Stimulated activated CD4-positive, alpha-beta T cell treated with anti-CD3 and anti-CD28 coated beads, Interleukin-12 subunit alpha, Interleukin-12 subunit beta, amount 100 ng/mL, for 48 hours (primary cell): ENCODE results near the gene TRIB2.

Experiments used
- DNase-seq, 3 donors: peaks; one replicate each; pipeline ENCODE4 v3.0.0-alpha.2; 2020; ENCODE audit warnings: low read depth in 2 of 3, low spot score in 1 of 3

TRIB2 gene

DNA sequence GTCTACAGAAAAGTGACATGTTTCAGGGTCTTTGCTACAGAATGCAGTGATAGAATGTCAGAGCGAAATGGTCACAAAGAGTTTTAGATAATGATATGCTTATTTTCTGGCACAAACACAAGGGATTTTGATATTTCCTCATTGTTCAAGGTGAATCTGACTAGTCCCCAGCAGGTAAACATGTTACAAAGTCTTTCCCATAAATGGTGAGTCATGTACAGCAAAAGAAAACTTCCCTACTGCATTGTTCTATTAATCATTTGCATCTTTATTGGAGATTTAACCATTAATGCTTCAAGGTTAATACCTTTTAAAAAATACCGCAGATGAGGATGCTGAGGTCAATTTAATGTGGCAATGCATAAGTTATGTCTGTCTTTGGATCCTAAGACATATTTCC, 19.1 kb upstream of the TRIB2 start:
- no peak for DNase-seq

DNA sequence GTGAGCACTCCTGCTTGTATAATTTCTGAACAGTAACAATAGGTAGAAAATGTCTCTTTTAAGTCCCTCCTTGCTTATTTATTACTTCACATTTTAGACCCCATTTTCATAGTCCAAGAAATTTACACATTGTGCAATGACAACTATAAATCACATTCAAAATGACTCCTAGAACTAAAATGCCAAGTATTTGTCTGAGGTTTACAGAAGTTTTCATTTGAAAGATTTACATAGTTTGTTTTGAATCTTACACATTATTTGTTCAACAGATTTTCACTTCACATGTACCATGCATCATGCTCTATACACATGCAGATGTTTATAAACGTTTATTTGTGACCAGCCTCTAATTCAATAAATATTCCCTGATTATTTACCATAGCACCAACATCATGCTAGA, 15.7 kb upstream of the TRIB2 start:
- no peak for DNase-seq

DNA sequence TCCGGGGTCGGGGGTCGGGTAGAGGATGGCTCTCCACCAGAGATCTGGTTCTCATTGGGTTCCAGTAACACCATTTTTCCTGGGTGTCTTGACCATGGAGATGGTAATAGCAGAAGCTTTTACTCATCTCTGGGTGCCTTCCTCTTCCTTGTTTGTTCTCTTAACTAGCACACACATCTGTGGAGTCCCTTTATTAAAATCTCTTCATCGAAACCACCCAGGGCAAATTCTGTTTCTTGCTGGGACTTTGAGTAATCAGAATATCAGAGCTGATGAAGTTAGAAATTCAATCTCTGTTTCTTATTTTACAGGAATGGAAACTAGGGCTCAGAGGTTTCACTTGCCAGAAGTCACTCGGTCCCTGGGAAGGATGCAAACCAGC, 15.0 kb upstream of the TRIB2 start:
- no peak for DNase-seq

DNA sequence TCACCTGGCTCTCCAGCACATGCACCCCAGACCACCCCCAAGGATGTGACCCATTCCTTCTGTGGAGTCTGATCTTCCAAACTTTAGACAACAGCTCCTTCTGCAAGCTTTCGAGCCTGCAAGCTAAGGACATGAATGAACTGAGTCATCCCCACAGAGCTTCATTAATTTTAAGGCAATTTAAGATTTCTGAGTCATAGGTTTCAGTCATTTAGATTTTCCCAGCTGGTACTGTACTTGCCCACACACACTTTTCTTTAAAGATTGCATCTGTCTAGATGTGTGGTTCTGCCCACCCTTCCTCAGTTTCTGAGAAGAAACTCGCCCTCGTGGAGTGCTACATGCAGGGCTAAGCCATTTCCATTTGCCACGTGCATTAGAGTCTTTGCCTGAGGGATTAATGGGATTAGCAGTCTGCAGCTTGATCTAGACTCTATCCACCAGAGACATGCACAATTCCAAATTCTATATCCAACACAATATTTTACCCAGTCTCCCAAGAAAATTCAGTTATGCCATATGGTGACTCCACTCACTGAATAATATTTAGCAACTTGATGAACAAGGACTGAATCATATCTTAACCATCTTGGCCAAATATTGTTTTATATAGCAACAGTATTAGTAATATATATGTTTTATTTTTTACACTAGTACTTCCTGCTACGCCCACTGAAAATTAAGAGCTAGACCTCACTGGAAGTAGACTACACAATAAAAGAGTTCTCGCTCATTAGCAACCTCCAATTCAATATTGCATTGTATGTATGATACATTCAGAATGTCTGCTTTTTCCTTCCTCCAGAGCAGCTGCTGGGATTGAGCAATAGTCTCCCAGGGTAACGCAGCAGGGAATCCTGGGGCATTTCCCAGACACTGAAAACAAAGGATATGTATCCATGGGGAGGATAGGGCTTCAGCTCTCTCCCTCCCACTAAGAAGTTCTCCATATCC, 14.3 kb upstream of the TRIB2 start:
- DNase-seq, result no peak

DNA sequence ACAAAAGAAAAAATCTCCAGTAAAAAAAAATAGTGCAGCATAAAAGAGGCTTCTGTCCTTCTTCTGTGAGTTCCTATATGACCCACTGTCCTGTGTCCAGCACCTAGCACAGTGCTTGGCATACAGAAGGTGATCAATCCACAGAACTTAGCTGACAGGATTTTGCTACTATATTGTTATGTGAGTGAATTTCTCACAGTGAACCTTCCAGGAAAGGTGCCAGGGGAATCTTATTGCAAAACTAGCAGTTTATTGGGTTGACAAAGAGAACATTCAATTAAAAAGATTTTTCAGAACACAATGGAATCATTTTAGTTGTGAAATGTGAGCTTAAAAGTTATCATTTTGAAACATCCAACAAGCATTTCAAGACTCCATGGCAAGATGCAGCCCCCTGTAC, 12.4 kb upstream of the TRIB2 start:
- no peak for DNase-seq

DNA sequence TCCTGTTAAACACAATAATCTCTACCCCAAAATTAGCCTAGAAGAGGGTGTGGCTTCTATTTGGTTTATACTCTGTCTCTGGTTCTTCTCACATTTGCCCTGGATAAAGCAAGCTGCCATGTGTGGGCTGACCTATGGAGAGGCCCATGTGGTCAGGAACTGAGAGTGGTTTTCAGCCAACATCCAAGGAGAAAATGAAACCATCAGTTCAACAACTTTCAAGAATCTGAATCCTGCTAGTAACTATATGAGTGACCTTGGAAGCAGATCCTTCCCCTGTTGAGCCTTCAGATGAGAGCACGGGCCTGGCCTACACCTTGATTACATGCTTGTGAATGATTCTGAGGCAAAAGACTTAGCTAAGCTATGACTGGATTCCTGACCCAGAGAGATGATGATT, 11.5 kb upstream of the TRIB2 start:
- DNase-seq, result no peak

DNA sequence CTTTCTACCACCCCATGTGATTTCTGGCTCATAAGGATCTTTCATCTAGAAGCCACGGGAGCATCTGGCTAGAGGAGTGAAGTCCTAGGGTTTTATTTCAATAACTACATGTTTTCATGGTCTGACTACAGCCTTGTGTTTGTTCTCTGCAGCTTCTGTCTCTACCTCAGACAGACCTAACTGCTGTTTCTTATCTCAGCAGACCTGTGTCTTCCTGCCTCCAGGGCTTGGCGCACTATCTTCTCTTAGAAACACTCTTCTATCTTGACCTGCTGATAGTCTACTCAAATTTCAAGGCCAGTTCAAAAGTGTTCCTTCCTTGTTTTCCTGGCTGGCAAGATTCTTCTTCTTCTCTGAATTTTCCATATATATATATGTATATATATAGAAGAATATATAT, 11.0 kb upstream of the TRIB2 start:
- no peak for DNase-seq

DNA sequence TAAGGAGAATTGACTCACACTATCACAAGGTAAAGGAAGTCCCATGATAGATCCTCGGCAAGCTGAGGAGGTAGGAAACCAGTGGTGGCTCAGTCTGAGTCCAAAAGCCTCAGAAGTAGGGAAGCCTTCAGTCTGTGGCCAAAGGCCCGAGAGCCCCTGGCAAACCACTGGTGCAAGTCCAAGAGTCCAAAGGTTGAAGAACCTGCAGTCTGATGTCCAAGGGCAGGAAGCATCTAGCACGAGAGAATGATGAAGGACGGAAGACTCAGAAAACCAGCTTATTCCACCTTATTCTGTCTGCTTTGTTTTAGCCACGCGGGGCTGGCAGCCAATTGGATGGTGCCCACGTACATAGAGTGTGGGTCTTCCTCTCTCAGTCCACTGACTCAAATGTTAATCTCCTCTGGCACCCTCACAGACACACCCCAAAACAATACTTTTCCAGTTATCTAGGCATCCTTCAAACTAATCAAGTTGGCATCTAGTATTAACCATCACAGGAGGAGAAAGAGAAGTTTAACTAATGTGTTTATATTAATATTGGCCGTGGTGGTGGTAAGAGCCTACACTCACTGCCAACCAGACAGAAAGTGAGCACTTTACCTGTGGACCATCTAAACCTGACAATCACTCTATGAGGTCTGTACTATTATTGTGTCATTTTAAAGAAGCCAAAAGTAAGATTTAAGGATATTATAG, 8.1 kb upstream of the TRIB2 start:
- no peak for DNase-seq

DNA sequence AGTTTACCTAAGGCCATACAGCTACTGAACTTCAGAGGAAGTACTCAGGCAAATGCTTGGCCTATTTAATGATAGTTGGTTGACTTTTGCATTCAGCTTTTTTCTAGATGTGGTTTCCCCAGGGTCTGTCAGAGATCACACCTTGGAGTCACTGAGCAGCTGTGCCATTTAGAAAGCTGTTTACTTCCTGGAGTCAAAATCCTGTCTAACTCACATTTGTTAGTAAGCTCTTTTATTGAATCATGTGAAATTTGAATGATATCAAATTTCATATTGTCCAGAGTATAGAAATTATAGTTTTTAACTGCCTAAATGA, 7.6 kb upstream of the TRIB2 start:
- no peak for DNase-seq

DNA sequence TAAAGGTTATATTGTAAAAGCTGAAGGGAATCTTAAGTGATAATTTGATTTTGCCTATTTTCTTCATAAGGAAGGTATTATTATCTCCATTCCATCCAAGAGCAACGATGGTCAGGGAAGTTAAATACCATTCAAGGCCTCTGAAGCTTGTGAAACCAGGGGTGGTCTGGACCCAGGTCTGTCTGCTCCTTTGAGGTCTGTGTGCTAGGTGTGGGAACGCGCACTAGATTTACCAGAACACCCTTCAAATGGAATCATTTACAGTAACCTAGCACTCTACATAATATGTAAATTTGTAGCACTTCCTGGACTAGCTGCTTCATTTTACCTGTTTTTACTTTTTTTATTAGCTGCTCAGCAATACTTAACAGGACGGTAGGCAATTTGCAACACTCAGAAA, 6.4 kb upstream of the TRIB2 start:
- no peak for DNase-seq

DNA sequence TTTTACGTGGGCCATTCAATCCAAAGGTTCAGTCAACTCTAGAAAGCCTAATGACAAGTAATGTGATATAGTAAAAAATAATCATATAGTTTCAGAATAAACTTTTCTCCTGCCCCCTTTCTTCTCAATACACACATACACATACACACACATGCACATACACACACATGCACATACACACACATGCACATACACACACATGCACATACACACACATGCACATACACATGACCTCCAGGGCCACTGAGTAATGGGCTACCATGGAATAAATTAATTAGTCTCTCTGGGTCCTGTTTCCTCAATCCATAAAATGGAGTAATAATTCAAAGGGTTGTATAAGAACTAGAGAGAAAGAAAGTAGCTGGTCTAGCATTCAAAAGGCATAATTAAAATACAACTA, 5.4 kb upstream of the TRIB2 start:
- DNase-seq, result no peak

DNA sequence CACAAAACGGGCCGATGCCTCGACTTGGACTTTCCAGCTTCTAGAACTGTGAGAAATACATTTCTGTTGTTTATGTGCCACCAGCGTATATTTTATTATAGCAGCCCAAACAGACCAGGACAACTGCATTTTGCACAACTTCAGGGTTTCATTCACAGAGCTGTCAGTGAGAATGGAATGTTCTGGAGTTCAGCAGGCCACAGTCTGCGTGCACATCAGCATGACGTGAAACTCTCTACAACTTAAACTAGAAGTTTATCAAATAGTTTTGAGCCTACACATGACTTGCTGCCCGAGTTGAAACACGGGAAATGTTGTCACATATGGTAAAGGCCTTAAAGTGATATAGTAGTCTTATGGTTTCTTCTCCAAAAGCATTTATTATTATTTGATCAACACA, 3.9 kb upstream of the TRIB2 start:
- DNase-seq, result no peak

DNA sequence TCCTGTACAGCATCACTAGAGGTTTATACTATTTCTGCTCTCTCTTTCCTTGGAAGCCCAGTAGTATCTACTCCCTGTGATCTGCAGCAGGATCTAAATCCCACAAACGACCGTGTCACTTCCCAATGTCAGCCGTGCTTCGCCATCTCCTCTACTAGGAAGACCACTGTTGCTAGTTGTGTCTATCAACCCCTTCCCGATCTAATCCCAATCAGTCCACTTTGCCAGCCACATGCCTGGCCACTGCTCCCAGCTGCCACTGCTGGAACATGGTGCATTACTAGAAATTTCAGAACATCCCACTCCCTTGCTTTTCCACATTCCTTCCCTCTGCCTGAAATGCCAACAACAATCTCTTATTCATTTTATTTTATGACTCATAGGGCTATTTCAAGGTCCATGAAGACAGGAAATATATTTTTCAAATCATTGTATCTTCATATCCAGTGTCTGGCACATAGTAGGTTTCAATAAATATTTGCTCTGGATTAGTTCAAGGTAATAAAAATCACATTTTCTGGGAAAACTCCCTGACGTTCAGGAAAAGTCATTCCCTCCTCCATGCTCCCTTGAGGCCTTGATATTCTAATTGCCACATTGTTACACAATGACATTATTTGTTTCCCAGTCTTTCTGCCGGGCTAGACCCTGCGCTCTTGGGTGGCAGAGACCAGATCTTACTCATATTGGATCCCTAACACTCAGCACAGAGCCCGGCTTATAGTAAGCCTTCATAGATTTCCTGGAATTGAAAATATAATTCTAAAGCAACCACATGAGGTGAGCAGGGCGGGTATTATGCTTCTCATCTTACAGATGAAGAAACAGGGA, 2.1 kb upstream of the TRIB2 start:
- DNase-seq, result no peak

DNA sequence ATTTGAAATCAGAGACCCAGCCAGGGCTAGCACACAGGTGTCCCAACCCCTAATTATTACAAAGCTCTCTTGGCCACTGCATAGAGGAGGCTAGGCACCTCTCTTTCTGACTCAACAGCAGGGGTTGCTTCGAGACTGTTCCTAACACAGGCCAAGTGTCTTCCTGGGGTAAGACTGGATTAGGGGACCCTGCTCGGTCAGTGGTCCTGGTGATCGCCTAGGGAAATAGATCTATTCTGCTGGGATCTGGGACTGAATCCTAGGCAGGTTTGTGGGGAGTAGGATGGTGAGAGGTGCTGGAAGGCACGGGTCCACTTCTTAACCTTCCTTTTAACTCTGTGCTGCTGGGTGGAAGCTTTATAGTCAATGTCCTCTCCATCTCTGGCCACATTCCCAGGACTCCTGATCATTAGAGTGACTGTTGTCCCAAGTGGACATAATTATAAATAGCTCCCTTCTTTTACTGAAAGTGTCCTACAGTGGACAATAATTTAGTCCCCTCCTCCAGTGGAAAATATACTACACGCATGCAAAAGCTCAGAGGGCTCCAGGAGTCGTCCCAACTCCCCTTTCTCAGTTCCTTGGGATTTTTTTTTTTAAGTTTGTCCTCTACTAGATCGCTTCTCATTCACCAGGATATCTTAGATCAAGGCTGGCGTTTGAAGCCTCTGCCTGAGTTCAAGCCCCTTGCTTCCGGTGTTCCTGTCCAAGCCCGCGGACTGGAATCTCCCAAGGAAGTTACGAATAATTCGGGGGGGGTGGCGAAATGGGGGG, 1.3 kb upstream of the TRIB2 start:
- DNase-seq, result no peak

DNA sequence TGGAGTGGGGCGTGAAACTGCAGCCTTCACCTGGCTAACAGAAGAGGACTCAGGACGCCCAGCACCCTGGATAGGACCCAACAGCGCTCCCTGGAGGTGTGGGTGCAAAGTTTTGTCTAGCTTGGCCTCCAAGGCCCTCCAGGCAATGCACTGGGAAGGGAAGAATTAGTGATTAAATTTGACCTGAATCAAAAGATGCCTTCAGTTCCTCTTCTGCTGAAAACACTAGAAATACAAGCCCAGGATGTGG, 779 bp upstream of the TRIB2 start:
- DNase-seq, result peak; percentile 64 to 75 (median 69)

DNA sequence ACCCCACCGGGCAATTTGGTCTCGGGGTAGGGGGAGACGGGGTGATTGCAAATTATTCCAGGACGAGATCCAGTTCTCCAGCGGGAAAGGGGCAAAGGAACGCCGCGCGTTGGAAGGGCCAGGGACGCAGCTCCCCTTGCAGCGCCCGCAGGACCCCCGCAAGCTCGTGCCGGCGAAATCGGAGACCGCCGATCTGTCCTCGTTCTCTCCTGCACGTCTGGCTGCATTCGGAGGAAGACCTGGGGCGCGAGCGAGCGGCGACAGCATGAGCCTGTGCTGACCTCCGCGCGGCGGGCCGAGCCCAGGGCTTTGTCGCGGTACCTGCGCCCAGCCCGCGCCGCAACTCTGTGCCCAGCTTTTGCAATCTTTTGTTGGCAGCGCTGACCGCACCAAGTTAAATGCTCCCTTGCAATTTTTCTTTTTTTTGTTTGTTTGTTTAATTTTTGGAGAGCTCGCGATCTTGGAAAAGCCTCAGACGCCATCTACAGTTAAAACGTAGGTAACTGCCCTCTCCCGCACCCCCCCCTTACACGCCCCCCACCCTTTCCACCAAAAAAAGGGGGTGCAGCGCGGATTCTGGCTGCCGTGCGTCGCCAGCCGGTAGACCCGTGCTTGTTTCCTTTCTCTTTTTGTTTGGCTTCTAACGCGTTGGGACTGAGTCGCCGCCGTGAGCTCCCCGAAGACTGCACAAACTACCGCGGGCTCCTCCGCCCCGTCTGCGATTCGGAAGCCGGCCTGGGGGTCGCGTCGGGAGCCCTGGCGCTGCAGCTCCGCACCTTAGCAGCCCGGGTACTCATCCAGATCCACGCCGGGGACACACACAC, 667 bp downstream of the TRIB2 start:
- peak in 1 of 3 donors; percentile 44 for DNase-seq

DNA sequence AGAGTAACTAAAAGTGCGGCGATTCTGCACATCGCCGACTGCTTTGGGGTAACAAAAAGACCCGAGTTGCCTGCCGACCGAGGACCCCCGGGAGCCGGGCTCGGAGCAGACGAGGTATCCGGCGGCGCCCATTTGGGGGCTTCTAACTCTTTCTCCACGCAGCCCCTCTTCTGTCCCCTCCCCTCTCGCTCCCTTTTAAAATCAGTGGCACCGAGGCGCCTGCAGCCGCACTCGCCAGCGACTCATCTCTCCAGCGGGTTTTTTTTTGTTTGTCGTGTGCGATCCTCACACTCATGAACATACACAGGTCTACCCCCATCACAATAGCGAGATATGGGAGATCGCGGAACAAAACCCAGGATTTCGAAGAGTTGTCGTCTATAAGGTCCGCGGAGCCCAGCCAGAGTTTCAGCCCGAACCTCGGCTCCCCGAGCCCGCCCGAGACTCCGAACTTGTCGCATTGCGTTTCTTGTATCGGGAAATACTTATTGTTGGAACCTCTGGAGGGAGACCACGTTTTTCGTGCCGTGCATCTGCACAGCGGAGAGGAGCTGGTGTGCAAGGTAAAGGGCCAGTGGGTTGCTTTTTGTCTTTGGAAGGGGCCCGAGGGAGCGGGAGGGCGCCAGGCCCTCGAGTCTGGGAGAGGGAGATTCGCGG, 1.4 kb downstream of the TRIB2 start:
- DNase-seq, result peak in 2 of 3 donors; percentile 19 to 21

DNA sequence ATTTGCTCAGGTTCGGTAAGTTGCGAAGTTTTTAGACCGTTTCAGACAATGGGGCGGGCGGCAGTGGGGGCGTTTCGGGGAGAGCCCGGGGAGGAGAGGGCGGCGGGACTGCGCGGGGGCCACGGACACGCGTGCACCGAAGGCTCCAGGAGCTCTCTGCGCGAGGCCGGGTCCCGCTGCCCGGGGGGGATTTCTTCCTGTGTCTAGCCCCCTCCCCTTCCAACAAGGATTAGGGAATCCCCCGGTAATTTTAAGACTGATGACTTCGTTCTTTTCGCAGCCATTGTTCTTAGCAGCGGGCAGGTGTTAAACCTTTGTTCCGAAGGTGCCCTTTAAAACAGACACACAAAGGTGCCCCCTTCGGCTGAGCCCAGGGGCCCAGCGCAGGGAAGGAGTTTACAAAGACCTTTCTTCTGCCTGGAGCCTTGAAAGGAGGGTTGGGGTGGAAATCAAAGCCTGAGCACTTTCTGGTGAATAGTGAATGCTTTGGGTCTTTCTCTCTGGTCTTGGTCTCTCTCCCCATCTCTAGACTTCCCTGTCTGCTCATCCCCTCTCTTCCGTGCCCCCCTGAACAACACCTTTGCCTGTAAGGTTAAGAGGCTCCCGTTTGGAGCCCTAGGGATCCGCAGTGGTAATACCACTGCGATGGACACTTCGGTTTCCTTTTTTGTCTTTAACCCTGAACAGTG, 2.1 kb downstream of the TRIB2 start:
- no peak for DNase-seq
